HG02571 (cell line): Measurements from ENCODE around the gene ARSG.
"Not testable (repeated sequence)": the region's sequence is repeated elsewhere in the genome, so short reads cannot be mapped to it uniquely, and the experiment has no call there.

Experiments used
- ATAC-seq: cut with Tn5 transposase; IDR thresholded peaks from one replicate; pipeline ENCODE4 v1.9.1; 2021; ENCODE audit warnings: mild to moderate bottlenecking, moderate library complexity; ENCODE audit not compliant: unreplicated experiment

Gene ARSG

DNA sequence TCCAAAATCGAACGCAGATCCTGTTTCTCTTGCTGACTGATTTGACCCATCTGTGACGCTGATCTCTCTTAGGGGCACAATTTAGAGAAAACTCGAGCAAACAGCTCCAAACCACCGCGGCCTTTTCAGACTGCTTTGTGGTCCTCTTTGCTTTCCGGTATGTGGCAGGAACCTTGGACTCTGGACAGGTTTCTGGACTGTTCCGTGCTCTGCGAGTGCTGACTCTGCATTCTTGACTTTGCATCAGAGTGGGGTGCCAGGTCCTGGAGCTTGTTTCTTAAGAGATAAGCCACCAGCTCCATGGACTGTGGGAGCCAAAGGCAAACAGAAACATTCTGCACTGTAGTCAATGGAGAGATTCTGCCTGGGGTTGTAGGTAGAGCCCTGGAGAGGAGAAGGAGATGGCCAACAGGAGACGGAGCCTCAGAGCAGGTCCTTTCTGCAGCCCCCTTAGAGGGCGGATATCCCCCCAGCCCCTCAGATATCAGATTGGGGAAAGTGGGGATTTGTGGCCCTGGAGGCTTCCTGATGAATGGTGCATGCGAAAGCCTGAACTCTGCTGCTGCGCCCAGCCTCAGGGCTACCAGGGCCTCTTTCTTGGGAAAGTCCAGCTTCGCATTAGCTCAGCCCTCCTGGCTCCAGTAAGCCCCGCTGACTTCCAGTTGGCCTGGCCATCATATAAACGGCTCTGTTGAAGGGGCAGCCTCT lies 100.4 kb downstream of the ARSG start:
- ATAC-seq = no peak

DNA sequence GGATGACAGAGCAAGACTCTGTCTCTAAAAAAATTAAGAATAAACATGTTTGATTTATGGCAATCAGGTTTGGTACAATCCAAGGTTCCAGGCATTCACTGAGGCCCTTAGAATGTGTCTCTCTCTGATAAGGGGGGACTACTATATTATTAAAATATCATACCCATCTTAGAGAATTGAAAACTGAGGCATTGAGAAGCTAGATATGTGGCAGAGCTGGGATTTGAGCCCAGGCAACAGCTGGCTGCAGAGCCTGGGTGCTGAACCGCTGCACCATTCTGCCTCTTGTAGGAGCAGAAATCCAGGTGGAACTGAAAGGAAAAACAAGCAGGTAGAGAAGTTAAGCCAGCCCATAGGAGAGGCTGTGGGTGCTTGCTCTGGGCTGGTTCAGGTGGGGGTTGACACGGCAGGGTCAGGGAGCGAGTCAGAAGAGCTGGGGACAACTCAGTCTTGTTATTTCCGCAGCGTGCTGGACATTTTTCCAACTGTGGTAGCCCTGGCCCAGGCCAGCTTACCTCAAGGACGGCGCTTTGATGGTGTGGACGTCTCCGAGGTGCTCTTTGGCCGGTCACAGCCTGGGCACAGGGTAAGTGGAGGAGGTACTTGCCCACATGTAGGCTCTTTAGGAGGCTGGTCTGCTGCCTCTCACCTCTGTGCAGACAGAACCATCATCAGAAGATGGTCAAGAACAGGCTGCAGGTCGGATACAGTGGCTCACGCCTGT lies 103.5 kb downstream of the ARSG start:
- no peak for ATAC-seq

DNA sequence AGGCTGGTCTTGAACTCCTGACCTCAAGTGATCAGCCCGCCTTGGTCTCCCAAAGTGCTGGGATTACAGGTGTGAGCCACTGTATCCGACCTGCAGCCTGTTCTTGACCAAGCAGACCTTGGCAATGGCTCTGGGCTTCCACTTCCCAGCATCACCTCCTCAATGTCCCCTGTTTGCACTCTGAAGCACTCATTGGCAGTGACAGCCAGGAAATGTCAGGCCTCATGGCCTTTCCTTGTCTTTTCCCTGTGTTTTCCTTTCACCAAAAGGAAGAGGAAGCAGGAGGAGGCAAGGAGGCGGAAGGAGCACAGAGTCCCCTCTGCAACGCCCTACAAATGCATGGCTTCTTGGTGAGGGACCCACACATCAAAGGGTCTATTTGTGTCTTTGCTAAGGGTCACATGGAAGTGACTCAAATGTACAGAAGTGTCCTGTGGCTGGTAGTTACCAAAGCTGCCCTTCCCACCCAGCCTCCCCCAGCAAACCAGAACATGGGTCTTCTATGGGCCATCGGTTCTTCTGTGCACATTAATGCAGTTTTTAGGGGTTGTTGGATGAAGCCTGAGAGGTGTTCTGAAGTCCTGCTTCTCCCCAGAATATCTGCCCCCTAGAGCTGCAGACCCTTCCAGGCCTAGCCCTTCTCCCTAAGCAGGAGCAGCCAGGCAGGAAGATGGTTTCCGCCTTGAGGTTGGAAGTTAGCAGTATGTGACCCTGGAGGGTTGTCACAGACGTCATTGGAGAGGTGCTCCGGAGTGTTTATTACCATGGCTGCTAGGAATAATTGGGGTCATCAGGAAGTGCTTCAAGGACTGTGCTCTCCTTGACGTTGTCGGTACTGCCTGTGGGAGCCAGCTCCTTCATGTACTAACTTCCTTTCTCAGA lies 105.2 kb downstream of the ARSG start:
- no peak for ATAC-seq

DNA sequence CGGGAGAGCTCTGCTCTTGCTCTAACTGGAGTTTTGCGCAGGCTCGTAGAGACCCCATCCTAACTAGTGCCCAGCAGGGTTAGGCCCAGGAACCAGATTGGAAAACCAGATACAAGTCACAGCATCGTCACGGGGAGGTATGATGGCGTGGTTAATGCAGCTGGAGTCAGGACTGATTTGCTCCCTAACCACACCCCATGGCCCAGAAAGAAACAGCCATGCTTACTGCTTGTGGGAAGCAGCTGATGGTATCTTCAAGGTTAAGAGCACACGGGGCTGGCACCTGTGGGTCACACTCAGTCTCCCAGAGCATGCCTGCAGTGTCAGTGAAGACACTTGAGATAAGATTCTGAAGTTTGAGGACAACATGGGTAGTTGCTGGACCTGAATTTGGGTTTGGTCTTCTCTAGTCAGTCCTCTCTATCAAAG lies 105.8 kb downstream of the ARSG start:
- no peak for ATAC-seq

DNA sequence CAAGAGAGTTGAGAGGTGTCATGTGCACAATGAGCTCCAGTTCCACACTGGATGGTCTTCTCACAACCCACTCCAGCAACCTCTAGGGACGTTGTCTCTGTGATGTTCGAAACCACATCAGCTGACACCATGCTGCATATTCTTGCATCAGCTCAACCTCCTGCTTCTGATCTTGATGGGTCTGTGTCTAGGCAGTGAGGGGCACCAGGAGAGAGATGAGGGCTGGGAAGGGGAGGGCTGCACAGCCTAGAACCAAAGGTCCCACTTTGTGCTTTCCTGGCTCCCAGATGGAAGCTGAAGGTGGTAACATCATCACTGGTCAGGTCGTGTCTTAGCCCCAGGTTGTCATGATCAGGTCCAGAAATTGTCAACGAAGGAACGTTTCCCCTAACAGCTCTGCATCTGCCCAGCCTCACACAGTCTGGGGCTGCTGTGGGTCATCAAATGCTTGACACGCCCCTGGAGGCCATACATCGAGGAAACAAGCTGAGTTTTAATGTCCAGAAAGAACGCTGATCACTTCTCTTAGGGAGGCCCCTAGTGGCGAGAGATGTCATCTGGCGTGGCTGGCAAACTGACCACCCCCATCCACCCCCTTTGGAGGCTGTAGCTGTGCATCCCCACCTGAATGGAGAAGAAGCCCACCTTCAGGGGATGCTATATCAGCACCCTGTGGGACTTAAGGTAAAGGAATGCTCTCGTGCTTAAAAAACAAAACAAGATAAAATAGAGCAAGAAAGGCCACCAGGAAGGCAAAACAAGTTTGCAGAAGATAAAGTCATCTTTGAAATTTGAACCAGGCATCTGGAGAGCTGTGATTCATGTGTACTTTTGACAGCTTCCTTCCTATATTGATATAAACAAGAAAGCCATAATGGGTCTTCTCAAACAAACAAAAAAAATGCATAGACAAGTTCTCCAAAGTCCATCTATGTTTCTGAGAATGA lies 107.7 kb downstream of the ARSG start:
- ATAC-seq = peak; percentile 65

DNA sequence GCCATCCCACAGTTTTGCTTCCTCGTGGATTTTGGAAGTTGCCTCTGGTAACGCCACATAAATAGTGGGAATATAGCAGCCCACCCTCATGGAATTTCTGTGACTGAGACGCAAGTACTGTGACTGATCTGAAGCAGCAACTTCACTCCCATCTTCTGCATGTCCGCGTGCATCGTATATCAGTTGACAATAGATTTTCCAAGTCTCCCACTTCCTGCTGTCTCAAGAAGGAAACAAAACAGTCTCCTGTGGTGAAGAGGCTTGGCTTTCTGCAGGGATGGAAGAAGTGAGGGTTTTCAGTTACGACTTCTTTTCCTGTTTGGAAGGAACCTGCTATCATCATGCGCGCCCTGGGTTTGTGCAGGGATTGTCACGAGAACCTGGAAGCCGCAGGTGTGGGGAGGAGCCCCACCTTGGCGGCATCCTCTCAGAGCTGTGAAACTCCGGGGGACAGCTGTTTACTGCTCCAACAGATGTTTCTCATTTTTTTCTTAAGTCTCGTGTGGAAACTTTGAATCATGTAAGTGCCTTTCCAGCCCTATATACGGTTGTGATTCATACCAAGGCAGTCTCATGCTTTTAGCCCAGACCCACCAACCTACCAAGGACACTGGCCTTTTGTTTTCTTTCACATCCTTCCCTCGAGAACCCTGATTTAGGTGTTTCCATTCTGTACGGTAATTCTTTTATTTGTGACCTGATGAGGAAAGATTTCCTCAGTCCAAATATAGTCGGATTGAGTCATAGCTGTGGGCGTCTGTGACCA lies 108.5 kb downstream of the ARSG start:
- no peak for ATAC-seq

DNA sequence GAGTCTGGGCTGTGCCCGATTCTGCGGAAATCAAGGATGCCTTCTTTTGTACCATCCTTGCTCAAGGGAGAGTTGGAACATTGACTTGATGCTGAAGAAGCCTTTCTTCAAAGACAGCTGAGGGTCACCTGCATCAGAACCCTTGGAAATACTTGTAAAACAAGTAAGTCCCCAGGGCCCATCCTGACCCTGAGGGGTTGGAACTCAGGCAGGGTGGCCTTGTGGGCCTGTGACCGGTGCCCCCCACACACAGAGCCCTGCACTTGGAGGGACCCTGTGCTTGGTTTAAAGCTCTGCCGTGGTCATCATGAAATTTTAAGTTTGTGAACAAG lies 109.1 kb downstream of the ARSG start:
- no peak for ATAC-seq

DNA sequence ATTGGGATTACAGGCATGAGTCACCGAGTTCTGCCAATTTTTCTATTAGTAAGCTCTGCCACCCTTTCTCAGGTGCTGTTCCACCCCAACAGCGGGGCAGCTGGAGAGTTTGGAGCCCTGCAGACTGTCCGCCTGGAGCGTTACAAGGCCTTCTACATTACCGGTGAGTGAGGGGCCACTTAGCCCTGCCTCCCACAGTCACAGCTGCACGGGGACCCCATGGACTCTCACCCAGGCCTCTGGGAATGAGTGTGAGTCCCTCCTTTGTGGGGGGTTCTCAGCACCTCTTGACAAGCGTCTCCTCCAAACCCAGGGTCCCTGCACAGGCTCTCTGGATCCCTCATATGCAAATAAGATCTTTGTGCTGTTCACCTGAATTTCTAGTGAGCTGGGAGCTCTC lies 110.0 kb downstream of the ARSG start:
- ATAC-seq = no peak

DNA sequence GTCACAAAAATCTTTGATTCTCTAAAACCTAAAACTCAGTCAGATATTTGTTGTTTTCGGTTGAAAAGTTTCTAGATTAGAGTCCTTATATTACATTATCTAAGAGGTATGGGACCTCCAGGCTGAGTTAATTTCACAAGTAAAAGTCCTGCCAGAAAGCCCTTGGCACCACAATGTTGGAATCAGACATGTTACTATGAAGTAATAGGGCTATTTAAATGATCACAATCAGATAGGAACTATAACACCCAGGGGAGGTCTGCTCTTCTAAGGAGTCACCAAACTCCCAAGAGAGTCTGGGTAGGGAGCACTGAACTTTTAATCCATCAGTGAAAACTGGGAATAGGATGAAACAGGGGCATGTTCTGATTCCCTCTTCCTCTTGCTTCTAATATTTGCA lies 111.8 kb downstream of the ARSG start:
- ATAC-seq = no peak

DNA sequence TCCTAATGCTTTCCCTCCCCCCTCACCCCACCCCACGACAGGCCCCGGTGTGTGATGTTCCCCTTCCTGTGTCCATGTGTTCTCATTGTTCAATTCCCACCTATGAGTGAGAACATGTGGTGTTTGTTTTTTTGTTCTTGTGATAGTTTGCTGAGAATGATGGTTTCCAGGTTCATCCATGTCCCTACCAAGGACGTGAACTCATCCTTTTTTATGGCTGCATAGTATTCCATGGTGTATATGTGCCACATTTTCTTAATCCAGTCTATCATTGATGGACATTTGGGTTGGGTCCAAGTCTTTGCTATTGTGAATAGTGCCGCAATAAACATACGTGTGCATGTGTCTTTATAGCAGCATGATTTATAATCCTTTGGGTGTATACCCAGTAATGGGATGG lies 112.5 kb downstream of the ARSG start:
- not testable (repeated sequence) for ATAC-seq

DNA sequence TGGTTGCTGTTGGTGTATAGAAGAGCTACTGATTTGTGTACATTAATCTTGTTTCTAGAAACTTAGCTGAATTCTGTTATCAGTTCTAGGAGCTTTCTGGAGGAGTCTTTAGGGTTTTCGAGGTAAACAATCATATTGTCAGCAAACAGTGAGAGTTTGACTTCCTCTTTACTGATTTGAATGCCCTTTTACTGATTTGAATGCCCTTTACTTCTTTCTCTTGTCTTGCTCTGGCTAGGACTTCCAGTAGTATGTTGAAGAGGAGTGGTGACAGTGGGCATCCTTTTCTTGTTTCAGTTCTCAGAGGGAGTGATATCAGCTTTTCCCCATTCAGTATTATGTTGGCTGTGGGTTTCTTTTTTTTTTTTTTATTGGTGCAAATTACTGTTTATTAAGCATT lies 116.4 kb downstream of the ARSG start:
- not testable (repeated sequence) for ATAC-seq

DNA sequence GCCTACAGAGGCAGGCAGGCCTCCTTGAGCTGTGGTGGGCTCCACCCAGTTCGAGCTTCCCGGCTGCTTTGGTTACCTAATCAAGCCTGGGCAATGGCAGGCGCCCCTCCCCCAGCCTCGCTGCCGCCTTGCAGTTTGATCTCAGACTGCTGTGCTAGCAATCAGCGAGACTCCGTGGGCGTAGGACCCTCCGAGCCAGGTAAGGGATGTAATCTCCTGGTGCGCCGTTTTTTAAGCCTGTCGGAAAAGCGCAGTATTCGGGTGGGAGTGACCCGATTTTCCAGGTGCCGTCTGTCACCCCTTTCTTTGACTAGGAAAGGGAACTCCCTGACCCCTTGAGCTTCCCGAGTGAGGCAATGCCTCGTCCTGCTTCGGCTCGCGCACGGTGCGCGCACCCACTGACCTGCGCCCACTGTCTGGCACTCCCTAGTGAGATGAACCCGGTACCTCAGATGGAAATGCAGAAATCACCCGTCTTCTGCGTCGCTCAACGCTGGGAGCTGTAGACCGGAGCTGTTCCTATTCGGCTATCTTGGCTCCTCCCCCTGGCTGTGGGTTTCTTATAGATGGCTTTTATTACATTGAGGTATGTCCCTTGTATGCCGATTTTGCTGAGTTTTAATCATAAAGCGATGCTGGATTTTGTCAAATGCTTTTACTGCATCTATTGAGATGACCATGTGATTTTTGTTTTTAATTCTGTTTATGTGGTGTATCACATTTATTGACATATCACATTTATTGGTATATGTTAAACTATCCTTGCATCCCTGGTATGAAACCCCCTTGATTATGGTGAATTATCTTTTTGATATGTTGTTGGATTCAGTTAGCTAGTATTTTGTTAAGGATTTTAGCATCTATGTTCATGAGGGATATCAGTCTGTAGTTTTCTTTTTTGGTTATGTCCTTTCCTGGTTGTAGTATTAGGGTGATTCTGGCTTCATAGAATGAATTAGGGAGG lies 122.6 kb downstream of the ARSG start:
- ATAC-seq = not testable (repeated sequence)

DNA sequence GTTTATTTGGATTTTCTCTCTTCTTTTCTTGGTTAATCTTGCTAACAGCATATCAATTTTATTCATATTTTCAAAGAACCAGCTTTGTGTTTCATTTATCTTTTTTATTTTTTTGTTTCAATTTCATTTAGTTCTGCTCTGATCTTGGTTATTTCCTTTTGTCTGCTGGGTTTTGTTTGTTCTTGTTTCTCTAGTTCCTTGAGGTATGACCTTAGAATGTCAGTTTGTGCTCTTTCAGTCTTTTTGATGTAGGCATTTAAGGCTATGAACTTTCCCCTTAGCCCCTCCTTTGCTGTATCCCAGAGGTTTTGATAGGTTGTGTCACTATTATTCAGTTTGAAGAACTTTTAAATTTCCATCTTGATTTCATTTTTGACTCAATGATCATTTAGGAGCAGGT lies 123.6 kb downstream of the ARSG start:
- ATAC-seq = not testable (repeated sequence)

DNA sequence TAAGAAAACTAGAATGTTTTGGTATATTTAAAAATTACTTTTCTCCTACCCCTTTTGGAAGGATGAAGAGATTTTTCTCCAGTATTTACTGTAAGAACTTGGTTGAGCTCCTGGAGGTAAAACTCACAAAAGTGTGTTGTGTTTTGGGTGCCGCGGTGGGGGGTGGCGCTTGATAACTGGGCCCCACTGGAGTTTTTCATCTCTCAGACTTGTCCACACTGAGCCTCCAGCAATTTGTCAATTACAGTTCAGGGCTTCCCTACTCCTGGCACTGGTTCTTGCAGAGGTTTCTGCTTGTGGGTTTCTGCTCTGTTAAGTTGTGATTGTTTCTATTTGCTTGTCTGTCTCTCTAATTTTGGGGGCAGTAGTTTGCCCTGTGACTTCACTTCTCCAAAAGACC lies 126.0 kb downstream of the ARSG start:
- no peak for ATAC-seq

DNA sequence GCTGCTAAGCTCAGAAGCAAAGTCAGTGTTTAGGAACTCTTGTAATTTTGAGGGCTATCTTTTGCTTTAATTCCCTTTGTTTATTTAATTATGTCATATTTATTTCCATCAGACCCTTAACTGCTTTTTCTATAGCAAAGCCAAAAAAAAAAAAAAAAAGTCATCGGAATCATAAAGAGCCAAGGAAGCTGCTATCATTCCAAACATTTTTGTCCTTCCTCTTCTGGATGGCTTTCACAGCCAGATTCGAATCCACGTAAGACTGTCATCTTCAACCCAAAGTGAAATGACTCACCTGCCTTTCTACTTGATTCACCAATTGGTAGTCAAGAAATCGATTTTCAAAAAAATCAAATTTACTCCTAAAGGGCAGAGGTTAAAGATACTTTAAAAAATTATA lies 127.6 kb downstream of the ARSG start:
- ATAC-seq = no peak

DNA sequence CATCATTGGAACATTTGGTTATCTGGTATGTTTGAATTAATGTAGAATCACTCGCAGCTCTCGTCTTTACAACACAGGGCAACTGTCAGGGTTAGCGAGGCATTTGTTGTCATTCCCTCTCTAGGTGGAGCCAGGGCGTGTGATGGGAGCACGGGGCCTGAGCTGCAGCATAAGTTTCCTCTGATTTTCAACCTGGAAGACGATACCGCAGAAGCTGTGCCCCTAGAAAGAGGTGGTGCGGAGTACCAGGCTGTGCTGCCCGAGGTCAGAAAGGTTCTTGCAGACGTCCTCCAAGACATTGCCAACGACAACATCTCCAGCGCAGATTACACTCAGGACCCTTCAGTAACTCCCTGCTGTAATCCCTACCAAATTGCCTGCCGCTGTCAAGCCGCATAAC lies 128.8 kb downstream of the ARSG start:
- no peak for ATAC-seq

DNA sequence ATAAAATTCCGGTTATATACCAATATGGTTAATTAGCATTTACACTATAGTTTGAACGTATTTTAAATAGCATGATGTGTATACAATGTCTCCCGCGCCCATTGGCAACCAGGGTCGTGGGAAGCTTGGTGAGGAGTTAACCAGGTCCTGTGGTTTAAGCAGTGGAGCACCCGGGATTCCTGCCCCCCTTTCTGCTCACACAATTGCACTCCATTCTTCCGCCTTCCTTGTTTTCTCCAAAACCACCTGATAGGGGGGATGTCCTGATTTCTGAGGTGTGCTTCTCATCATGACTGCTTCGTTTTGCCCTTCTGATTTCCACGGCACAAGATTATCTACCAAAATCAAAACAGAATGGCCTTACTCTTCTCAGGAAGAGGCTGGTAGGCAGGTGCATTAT lies 130.2 kb downstream of the ARSG start:
- ATAC-seq = no peak

DNA sequence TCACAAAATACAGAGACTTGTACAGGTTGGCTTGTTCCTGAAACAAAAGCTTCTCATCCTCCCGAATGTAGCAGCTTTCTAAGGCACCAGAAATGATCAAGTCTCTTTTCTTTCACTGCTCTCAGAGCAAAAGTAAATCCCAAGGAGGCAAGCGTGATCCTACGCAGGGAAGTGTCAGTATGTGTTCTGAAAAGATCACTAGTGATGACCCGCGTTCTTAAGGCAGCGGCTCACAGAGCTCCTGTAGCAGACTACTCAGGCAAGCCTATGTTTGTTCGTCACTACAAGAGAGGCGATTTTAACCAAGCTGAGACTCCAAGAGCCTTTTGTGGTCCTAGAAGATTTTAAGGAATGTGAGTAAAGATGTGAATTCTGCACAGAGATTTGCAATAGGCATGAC lies 131.5 kb downstream of the ARSG start:
- ATAC-seq = no peak

DNA sequence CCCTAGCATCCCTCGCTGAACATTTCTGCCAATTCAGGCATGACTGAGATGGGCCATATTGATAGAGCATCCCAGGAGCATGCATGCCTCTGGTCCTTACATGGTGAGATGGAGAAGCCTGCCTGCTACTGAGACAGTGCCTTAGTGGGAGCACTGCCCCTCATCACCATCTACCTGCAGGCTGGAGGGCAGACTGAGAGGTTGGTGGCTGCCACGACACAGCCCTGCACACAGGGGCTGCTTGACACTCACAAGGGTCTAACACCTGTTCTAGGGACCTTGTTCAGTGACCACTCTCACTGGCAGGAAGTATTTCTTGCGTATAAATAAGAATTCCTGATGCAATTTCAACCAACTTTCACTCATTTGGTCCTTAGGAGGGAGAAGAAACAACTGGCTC lies 132.0 kb downstream of the ARSG start:
- no peak for ATAC-seq
